ENCODE data around the gene IWS1. TPM values are rescaled to one million over a fixed set of nuclear protein-coding genes. Genes with fewer than 3 reads are reported as not detected.

The IWS1 gene
- total RNA-seq, 1 experiment from 2014 or later = 46.6 TPM

- POLR2A ChIA-PET = interaction anchor here (1.2 kb wide), 1 partner anchor 18 kb away, joined by 5 read pairs; the partner anchor contains the start of gene IWS1
- Histone ChIP-seq H3K27ac (ENCODE audit: low read depth, low read length) (peak overlapping the region; percentile 35; the same call in 1 of the 2 replicates), H3K9me2 (ENCODE audit: insufficient read depth) (no peaks in the 10 kb centered on the region), H4K20me1 (ENCODE audit: insufficient read depth) (peaks cover 35% of the 10 kb centered on the region; the same call in 1 of the 2 replicates), H3K4me1 (ENCODE audit: control insufficient read depth in 1 of 2, insufficient read depth in 2 of 2, low read length in 2 of 2) (peaks cover 19 to 31% of the 10 kb centered on the region in 2 experiments), H3K79me2 (ENCODE audit: insufficient read depth, low read length) (peaks cover 99% of the 10 kb centered on the region), H3K36me3 (ENCODE audit: control insufficient read depth in 1 of 2, insufficient read depth in 2 of 2, low read length in 2 of 2) (peaks cover 20 to 23% of the 10 kb centered on the region in 2 experiments; a peak in 3 of 4 replicates), H3K4me2 (ENCODE audit: low read length) (peak overlapping the region; percentile 70), H2AFZ (ENCODE audit: low read depth, low read length, poor library complexity, severe bottlenecking) (no peak overlapping the region), H3K9me3 (ENCODE audit: control insufficient read depth in 1 of 2, insufficient read depth in 1 of 2, low read depth in 1 of 2, low read length in 2 of 2) (no peaks in the 10 kb centered on the region), H3K27me3 (ENCODE audit: insufficient read depth, low read length) (no peaks in the 10 kb centered on the region), H3K4me3 (replicated peaks in 1 of 2; ENCODE audit: low read depth in 1 of 2, low read length in 2 of 2) (no peak overlapping the region), H3K9ac (ENCODE audit: low read length) (peak overlapping the region; percentile 17)
- DNase-seq (ENCODE audit: low read depth, low spot score) (no peak), ATAC-seq (peak; percentile 53)
- CTCF ChIA-PET = interaction anchor here (1.5 kb wide), 1 partner anchor 18 kb away, joined by 6 read pairs; the partner anchor contains the start of gene IWS1
- intact Hi-C loops (cut with micrococcal nuclease) = no loop called here
- no TSS peak for BruUV-seq (replicated peaks)
- no peak for TF ChIP-seq FOSL1 (IDR thresholded peaks at IDR 0.05; ENCODE audit: low read depth)
- 0 out of 2 replicates have a peak, but pooled peaks have one; percentile 17 for TF ChIP-seq SRF (IDR thresholded peaks at IDR 0.05; ENCODE audit: low read depth)
- TF ChIP-seq, protein P1, sequence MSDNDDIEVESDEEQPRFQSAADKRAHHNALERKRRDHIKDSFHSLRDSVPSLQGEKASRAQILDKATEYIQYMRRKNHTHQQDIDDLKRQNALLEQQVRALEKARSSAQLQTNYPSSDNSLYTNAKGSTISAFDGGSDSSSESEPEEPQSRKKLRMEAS (IDR thresholded peaks at IDR 0.05) = 0 out of 2 replicates have a peak, but pooled peaks have one; percentile 12
- no peak for TF ChIP-seq REST (IDR thresholded peaks at IDR 0.05; ENCODE audit: low read depth)
- RAD21 ChIA-PET (ENCODE audit: low non-redundant PET in 1 of 2, low total read pairs in 2 of 2, uncharacterized antibody in 2 of 2, unreplicated experiment in 2 of 2) = no interaction called here
Observed at GRCh38 chr2:127508023-127508630, 18.2 kb downstream of the IWS1 start.

Data from HCT116 (cell line).